NT2/D1 (cell line): ENCODE measurements around the gene FMN2.

ENCODE experiments used
- DNase-seq: peaks from one replicate; pipeline ENCODE4 v3.0.0-alpha.2; 2011; ENCODE audit warnings: low read depth, low spot score
- H3K27me3 ChIP-seq: 2 replicates; pipeline ENCODE4 v1.6.0; 2011; ENCODE audit warnings: mild to moderate bottlenecking; ENCODE audit not compliant: insufficient read length, insufficient read depth
- H3K36me3 ChIP-seq: 2 replicates; pipeline ENCODE4 v1.6.1; 2011; ENCODE audit warnings: mild to moderate bottlenecking, low read length, mixed read lengths; ENCODE audit not compliant: insufficient read depth, insufficient read length
- H3K4me1 ChIP-seq: 2 replicates; pipeline ENCODE4 v1.5.1; 2011; ENCODE audit not compliant: insufficient read depth, insufficient read length
- H3K4me3 ChIP-seq: 2 replicates; pipeline ENCODE4 v1.5.1; 2011; ENCODE audit warnings: low read depth; ENCODE audit not compliant: insufficient read length
- H3K9ac ChIP-seq: 2 replicates; pipeline ENCODE4 v1.6.0; 2011; ENCODE audit warnings: low read depth; ENCODE audit not compliant: insufficient read length
- H3K9me3 ChIP-seq: 2 replicates; pipeline ENCODE4 v1.5.1; 2011; ENCODE audit warnings: mild to moderate bottlenecking, low read length; ENCODE audit not compliant: insufficient read depth
- SUZ12 ChIP-seq: IDR thresholded peaks from 2 replicates; pipeline ENCODE4 v1.6.1; 2011; ENCODE audit not compliant: insufficient read length, insufficient read depth; ENCODE audit errors: extremely low read depth
- YY1 ChIP-seq: IDR thresholded peaks from 2 replicates; pipeline ENCODE4 v1.6.1; 2011; ENCODE audit not compliant: insufficient read length, insufficient read depth
- ZNF274 ChIP-seq: IDR thresholded peaks from 2 replicates; pipeline ENCODE4 v1.6.1; 2011; ENCODE audit warnings: mild to moderate bottlenecking, low read depth, low read length

The FMN2 gene

DNA sequence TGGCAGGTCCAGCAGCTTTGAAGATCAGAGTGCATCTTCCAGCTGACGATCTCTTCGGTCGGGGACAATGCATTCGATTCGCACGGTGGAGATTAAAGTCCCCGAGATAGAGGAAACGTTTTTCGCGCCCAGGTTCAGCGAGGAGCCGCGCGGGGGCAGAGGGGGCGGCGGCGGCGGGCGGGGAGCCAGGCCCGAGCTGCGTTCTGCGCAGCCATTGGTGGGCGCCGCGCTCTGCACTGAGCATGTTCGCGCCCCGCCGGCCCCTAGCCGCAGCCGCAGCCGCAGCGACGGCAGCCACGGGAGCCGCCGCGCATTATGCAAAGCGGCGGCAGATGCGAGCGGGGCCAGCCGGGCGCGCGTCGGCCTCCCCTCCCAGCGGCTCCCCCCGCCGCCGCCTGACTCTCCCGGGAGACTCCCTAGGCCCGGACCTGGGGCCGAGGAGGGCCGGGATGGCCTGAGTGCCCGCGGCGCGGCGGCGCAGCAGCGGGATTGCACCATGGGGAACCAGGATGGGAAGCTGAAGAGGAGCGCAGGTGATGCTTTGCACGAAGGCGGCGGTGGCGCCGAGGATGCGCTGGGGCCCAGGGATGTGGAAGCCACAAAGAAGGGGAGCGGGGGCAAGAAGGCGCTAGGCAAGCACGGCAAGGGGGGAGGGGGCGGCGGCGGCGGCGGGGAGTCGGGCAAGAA lies at the start of gene FMN2:
TSS of gene FMN2 (plus strand) at position 270 of the 687 bp plus-strand sequence. CDS start at position 497, 227 bp downstream.
- peaks cover 46% of the 10 kb centered on the region for H3K27me3 ChIP-seq
- H3K4me1 ChIP-seq: no peaks in the 10 kb centered on the region
- no peaks in the 10 kb centered on the region for H3K36me3 ChIP-seq
- peak within 1 kb of the TSS; percentile 76 for H3K9ac ChIP-seq
- no peaks in the 10 kb centered on the region for H3K9me3 ChIP-seq
- DNase-seq: no peak
- no peak for TF ChIP-seq SUZ12
- no peak for TF ChIP-seq ZNF274
- no peak for TF ChIP-seq YY1
- H3K4me3 ChIP-seq: peak within 1 kb of the TSS; percentile 58

DNA sequence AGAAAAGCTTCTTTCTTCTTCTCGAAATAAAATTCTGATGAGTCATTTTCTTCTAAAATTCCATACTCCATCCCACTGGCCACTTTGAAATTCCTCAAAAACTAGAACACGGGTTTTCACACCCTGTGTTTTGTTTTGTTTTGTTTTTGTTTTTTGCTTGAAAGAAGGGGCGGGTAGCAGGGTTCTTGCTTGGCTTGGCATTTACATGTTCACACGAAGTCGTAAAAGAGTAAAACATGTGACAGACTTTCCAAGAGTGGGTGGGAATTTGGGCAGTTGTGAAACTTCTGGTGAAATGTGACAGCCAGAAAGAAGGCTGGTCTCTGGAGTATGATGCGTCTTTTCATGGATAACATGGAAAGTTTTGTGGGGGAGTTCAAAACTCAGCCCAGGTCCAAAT lies 47.1 kb upstream of the FMN2 start:
- no peak for DNase-seq
- no peak overlapping the region for H3K9ac ChIP-seq
- TF ChIP-seq ZNF274: no peak
- TF ChIP-seq YY1: no peak
- no peak for TF ChIP-seq SUZ12
- H3K4me3 ChIP-seq: no peak overlapping the region
- no peaks in the 10 kb centered on the region for H3K9me3 ChIP-seq
- no peaks in the 10 kb centered on the region for H3K36me3 ChIP-seq
- no peaks in the 10 kb centered on the region for H3K4me1 ChIP-seq
- no peaks in the 10 kb centered on the region for H3K27me3 ChIP-seq

DNA sequence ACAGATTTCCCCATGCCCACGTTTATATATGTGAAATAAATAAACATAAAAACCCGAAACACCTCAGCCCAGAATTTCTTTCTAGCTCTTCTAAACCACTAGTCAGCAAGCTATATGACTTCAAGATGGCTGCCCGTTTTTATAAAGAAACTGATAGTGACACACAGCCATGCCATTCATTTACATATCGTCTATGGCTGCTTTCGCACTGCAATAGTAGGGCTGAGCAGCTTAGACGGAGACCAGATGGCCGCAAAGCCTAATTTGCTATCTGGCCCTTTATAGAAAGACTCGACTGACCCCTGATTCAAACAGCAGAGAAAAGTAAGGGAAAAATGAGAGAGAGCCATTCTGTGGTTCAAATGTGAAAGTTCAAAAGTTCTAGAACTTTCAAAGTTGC lies 45.7 kb upstream of the FMN2 start:
- Histone ChIP-seq H3K4me3 (no peak overlapping the region), H3K4me1 (no peaks in the 10 kb centered on the region), H3K27me3 (no peaks in the 10 kb centered on the region), H3K36me3 (no peaks in the 10 kb centered on the region), H3K9me3 (no peaks in the 10 kb centered on the region), H3K9ac (no peak overlapping the region)
- no peak for TF ChIP-seq YY1
- TF ChIP-seq SUZ12: no peak
- TF ChIP-seq ZNF274: no peak
- DNase-seq: no peak

DNA sequence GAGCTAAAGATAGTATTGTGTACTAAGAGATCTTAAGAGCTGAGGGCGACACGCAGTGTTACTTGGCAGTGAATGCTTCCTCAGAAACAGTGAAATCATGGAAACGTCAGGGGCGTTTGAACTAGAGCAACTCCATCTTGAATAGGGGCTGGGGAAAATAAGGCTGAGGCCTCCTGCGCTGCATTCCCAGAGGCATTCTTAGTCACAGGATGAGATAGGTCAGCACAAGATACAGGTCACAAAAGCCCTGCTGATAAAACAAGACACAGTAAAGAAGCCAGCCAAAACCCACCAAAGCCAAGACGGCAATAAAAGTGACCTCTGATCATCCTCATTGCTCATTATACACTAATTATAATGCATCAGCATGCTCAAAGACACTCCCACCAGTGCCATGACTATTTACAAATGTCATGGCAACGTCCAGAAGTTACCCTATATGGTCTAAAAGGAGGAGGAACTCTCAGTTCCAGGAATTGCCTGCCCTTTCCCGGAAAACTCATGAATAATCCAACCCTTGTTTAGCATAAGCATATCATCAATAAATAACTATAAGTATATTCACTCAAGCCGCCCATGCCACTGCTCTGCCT lies 37.5 kb upstream of the FMN2 start:
- Histone ChIP-seq H3K9ac (no peak overlapping the region), H3K36me3 (no peaks in the 10 kb centered on the region), H3K4me1 (no peaks in the 10 kb centered on the region), H3K9me3 (no peaks in the 10 kb centered on the region), H3K4me3 (no peak overlapping the region), H3K27me3 (no peaks in the 10 kb centered on the region)
- TF ChIP-seq YY1: no peak
- no peak for TF ChIP-seq ZNF274
- no peak for TF ChIP-seq SUZ12
- DNase-seq: no peak

DNA sequence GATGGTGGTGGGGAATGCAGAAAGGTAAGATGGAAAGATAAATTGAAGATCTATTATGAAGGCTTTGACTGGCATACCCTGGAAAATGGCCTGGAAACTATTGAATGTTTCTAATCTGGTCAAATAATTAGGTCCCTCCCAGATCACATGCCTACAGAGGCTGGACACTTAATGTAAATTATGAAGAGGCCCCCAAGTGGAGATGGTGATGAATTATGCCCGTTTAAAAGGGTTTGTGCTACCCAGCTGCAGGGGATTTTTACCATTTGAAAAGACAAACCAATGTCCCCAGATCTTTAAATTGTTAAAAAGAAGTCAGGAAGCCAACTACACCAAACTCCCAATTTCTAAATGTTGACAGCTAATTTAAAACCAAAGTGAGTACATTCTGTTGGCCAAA lies 35.7 kb upstream of the FMN2 start:
- TF ChIP-seq YY1: no peak
- no peak for TF ChIP-seq ZNF274
- no peak for TF ChIP-seq SUZ12
- DNase-seq: no peak
- H3K27me3 ChIP-seq: no peaks in the 10 kb centered on the region
- no peak overlapping the region for H3K9ac ChIP-seq
- H3K36me3 ChIP-seq: no peaks in the 10 kb centered on the region
- no peaks in the 10 kb centered on the region for H3K9me3 ChIP-seq
- no peak overlapping the region for H3K4me3 ChIP-seq
- H3K4me1 ChIP-seq: no peaks in the 10 kb centered on the region

DNA sequence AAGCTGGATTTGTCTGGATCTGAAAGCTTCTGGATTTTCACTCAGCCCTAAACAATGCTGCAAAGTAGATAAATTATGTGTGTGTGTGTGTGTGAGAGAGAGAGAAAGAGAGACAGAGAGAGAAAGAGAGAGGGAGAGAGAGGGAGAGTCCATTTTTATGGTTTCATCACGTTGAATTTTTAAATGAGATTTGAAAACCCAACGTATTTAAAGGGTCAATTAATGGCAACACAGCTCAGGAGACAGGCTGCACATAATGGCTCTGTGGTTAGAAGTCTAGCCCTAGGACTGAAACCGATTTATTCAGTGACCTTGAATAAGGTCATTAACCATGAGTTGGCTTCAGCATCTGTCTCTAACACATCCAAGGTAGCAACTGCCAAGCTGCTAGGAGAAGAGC lies 35.3 kb upstream of the FMN2 start:
- Histone ChIP-seq H3K4me3 (no peak overlapping the region), H3K36me3 (no peaks in the 10 kb centered on the region), H3K9ac (no peak overlapping the region), H3K27me3 (no peaks in the 10 kb centered on the region), H3K9me3 (no peaks in the 10 kb centered on the region), H3K4me1 (no peaks in the 10 kb centered on the region)
- DNase-seq: no peak
- TF ChIP-seq YY1: no peak
- no peak for TF ChIP-seq SUZ12
- TF ChIP-seq ZNF274: no peak

DNA sequence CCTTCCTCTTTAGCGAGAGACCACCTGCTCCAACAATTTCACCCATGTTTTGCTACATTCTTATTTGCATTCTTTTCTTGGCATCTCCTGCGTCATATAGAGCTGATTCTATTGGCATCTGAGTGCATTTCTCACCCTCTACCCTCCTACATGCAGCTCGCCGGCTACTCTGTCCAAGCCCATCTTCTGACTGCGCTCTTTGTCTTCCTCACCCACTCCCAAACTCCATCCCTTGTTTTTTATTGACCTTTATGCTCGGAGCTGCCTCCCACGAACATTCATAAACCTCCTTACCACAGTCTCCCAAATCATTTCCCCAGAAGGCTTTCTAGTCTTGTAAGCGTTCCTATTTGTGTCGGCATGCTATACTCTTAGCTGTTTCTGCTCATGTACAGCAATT lies 33.6 kb upstream of the FMN2 start:
- no peaks in the 10 kb centered on the region for H3K9me3 ChIP-seq
- no peak overlapping the region for H3K4me3 ChIP-seq
- no peaks in the 10 kb centered on the region for H3K27me3 ChIP-seq
- H3K36me3 ChIP-seq: no peaks in the 10 kb centered on the region
- H3K9ac ChIP-seq: no peak overlapping the region
- no peaks in the 10 kb centered on the region for H3K4me1 ChIP-seq
- TF ChIP-seq SUZ12: no peak
- TF ChIP-seq YY1: no peak
- TF ChIP-seq ZNF274: no peak
- no peak for DNase-seq
